Left colon (tissue), 2 donors: Measurements from ENCODE around the gene C1GALT1. TPM values are rescaled to one million over a fixed set of nuclear protein-coding genes. Genes with fewer than 3 reads are reported as not detected.
"Not testable (repeated sequence)": the region's sequence is repeated elsewhere in the genome, so short reads cannot be mapped to it uniquely, and the experiment has no call there.

Experiments used
- ATAC-seq: fragments of 200-7000 bp; cut with Tn5 transposase; one replicate; pipeline ENCODE4 v1.9.1; 2020; ENCODE audit warnings: mild to moderate bottlenecking, moderate library complexity
- DNase-seq, 2 donors: peaks; one replicate each; pipeline ENCODE4 v3.0.0-alpha.2; 2020
- intact Hi-C, 2 donors: fragments of 100-400 bp; cut with DNase I in 1 of 2; cut with micrococcal nuclease in 1 of 2; formaldehyde crosslinking; loops; one replicate each; pipeline versions ENCODE4 v1.11.2 to v1.14.0; 2022; cut with DNase I, micrococcal nuclease
- total RNA-seq, 2 donors: library from RNA; stranded (reverse); fragmentation: NEBNext Ultra II Directional; extraction: Animal tissue kit (Norgen Biotek cat#: 25700); gene quantifications; one replicate each; pipeline ENCODE4 v1.2.1, GENCODE V29; 2021
- donor health status: DM: no; HTN: no; CAD: no.
- donor health status: DM: yes; HTN: yes; CAD: no.

C1GALT1 gene
- total RNA-seq, 2 donors from 2014 or later, result 30.6 to 35.8 TPM

DNA sequence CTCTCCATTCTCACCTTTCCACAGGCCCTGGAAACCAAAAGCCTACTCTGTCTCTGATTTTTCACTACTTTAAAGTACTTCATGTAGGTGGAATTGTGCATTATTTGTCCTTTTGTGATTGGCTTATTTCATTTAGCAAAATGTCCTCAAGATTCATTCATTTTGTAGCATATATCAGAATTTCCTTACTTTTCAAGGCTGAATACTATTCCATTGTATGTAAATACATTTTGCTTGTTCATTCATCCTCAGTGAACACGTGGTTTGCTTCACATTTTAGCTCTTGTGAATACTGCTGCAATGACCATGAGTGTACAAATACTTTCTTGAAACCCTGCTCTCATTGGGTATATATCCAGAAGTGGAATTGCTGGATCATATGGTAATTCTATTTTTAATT, 8.8 kb downstream of the C1GALT1 start:
- DNase-seq (no peak), ATAC-seq (no peak)
- intact Hi-C loops, result no loop called here

DNA sequence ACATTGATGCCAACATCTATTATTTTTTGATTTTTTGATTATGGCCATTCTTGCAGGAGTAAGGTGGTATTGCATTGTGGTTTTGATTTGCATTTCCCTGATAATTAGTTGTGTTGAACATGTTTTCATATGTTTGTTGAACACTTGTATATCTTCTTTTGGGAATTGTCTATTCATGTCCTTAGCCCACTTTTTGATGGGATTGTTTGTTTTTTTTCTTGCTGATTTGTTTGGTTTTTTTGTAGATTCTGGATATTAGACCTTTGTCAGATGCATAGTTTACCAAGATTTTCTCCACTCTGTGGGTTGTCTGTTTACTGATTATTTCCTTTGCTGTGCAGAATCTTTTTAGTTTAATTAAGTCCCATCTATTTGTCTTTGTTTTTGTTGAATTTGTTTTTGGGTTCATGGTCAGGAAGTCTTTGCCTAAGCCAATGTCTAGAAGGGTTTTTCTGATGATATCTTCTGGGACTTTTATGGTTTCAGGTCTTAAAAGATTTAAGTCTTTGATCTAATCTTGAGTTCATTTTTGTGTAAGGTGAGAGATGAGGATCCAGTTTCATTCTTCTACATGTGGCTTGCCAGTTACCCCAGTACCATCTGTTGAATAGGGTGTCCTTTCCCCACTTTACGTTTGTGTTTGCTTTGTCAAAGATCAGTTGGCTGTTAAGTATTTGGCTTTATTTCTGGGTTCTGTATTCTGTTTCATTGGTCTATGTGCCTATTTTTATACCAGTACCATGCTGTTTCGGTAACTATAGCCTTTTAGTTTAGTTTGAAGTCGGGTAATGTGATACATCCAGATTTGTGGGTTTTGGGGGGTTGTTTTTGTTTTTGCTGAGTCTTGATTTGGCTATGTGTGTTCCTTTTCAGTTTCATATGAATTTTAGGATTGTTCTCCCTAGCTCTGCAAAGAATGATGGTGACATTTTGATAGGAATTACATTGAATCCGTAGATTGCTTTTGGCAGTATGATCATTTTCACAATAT, 10.7 kb downstream of the C1GALT1 start:
- ATAC-seq, intact Hi-C loops, DNase-seq: not testable (repeated sequence)

DNA sequence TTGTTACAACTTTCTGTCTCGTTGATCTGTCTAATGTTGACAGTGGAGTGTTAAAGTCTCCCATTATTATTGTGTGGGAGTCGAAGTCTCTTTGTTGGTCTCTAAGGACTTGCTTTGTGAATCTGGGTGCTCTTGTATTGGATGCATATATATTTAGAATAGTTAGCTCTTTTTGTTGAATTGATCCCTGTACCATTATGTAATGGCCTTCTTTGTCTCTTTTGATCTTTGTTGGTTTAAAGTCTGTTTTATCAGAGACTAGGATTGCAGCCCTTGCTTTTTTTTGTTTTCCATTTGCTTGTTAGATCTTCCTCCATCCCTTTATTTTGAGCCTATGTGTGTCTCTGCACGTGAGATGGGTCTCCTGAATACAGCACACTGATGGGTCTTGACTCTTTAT, 17.2 kb downstream of the C1GALT1 start:
- intact Hi-C loops, DNase-seq, ATAC-seq: not testable (repeated sequence)

DNA sequence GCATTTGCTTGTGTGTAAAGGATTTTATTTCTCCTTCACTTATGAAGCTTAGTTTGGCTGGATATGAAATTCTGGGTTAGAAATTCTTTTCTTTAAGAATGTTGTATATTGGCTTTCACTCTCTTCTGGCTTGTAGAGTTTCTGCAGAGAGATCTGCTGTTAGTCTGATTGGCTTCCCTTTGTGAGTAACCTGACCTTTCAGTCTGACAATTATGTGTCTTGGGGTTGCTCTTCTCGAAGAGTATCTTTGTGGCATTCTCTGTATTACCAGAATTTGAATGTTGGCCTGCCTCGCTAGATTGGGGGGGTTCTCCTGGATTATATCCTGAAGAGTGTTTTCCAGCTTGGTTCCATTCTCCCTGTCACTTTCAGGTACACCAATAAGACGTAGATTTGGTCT, 17.9 kb downstream of the C1GALT1 start:
- DNase-seq, ATAC-seq, intact Hi-C loops: not testable (repeated sequence)

DNA sequence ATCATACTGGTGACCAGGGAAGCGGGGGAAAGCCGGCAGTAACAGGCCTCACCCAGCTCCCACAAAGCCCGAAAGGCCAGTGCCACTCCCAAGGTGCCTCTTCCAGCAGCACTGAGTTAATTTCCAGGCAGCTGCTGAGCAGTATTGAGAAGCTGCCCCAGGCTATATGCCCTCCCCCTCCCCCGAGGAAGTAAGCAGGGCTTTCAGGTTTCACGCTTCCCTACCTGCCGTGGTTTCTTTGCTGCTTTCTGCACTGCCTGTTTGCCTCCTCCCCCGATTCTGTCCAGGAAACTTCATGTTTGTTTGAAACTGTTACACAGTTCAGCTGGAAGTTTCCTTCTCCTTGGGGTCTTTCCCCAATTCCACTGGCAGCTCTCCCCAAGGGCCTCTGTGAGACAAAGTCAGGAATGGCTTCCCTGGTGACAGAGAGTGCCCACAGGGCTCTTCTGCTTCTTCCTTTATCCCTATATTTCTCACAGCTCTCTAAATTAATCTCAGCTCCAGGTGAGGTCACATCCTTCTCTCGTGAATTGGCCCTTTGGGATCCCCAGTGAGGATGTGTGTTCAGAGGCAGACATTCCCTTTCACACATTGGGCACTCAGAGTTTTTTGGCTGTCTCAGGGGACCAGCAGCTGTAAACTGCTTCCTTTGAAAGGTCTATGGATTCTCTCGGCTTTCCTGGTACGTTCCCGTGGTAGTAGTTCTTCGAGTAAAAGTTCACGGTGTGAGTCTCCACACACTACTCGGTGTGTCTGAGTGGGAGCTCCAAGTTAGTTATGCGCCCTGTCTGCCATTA, 19.4 kb downstream of the C1GALT1 start:
- intact Hi-C loops, result no loop called here
- peak; percentile 74 for ATAC-seq
- peak; percentile 47 to 53 for DNase-seq

DNA sequence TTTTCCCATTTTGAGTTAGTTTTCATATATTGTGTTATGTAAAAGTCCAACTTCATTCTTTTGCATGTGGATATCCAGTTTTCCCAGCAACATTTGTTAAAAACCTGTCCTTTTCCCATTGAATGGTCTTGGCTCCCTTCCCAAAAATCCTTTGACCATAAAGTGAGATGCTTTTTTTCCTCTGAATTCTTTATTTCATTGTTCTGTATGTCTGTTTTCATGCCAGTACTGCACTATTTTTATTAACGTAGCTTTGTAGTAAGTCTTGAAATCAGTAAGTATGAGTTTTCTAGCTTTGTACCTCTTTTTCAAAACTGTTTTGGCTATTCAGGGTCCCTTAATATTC, 20.0 kb downstream of the C1GALT1 start:
- intact Hi-C loops, result no loop called here
- no peak for ATAC-seq
- DNase-seq, result no peak

DNA sequence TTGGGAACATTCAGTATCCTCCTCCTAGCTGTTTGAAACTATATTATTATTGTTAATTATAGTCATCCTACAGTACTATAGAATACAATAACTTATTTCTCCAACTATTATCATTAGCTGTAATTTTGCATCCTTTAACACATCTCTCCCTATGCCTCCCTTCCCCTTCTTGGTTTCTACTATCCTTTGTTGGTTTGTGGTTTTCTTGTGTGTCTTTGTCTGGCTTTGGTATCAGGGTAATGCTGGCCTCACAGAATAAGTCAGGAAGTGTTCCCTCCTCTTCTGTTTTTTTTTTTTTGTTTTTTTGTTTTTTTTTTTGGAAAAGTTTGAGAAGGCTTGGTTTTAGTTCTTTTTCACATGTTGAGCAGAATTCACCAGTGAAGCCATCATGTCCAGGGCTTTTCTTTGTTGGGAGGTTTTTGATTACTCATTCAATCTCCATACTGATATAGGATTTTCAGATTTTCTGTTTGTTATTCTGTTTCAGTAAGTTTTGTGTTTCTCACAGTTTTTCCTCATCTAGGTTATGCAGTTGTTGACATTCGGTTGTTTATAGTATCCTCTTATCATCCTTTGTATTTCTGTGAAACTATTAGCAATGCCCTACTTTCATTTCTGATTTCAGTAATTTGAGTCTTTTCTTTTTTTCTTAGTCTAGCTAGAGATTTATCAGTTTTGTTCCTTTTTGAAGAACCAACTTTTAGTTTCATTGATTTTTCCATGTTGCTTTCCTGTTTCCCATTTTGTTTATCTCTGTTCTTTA, 21.6 kb downstream of the C1GALT1 start:
- intact Hi-C loops, result no loop called here
- DNase-seq, result no peak
- ATAC-seq, result no peak

DNA sequence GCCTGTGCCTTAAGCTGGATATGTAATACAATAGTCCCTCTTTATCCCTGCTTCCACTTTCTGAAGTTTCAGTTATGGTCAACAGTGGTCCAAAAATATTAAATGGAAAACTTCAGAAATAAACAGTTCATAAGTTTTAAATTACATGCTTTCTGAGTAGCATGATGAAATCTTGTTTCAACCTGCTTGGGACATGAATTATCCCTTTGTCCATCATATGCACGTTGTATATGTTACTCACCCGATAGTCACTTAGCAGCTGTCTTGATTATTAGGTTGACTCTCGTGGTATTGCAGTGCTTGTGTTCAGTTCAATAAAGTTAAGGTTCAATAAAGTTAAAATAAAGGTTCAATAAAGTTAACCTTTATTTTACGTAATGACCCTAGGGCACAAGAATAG, 25.5 kb downstream of the C1GALT1 start:
- DNase-seq, result no peak
- no peak for ATAC-seq
- intact Hi-C loops, result no loop called here

DNA sequence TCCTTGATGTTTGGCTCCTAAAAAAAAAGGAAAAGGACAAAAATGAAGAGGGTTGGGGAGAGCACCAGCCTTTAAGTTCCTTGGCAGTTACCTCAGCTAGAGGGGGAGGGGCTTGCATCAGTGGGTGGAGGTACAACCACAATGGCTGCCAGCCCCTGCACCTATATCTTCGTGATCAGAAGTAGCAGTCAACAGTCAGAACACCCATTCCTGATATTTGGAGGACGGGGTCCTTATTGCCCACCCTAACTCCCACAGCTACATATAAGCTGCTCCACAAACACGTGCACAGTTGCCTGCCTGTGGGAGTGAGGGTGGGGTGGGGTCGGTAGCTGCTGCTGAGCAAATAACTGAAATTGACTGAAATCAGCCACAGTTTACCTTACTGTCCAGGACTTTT, 26.2 kb downstream of the C1GALT1 start:
- DNase-seq, result no peak
- intact Hi-C loops, result no loop called here
- no peak for ATAC-seq

DNA sequence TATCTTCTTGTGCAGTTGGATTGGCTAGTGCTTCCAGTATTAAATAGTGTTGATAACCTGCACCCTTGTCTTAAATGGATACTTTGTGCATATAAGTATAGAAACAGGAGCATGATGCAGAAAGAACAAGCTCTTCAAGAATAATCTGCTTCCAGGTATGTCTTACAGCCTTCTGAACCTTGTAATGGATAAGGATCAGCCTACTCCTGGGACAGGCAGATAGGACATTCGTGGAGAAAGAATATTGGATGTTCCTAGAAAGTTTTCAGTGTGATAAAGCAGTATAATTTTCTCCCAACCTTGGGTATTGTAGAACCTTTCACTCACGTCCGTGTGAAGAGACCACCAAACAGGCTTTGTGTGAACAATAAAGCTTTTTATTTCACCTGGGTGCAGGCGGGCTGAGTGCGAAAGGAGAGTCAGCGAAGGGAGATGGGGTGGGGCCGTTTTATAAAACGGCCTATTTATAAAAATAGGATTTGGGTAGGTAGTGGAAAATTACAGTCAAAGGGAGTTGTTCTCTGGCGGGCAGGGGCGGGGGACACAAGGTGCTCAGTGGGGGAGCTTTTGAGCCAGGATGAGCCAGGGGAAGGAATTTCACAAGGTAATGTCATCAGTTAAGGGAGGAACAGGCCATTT, 27.2 kb downstream of the C1GALT1 start:
- DNase-seq (no peak), ATAC-seq (no peak)
- intact Hi-C loops, result no loop called here

DNA sequence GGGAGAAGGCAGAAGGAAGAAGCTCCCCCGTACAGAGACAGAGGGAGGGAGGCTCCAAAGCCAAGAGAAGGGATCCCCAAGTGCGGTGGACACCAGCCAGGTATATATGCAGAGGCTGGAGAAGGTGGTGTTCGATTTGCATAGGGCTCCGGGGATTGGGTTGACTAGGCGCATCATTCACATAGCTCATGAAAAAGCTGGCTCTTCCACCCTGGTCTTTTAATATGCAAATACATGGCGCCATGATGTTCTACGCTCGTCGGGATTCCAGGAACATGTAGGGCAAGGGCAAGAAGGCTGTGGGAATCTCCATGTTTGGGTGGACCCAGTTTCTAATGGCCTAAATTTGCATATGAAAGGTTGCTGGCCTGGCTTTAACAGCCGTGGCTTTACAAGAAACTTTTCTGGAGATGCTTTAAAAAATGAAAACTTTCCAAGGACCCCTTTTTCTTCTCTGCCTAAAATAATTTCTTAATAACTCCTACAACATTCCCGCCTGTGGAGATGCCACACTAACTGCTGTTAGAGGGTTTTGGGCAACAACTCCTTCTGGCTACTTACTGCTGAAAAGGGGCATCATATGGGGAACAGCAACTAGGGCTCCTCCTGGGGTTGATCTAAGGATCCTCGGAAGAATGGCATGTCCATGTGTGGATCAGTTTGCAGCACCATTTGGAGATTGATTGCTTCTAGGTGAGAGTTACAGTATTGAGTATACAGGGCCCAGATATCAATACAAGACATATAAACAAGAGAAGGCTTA, 28.3 kb downstream of the C1GALT1 start:
- ATAC-seq (no peak), DNase-seq (no peak)
- intact Hi-C loops, result no loop called here

DNA sequence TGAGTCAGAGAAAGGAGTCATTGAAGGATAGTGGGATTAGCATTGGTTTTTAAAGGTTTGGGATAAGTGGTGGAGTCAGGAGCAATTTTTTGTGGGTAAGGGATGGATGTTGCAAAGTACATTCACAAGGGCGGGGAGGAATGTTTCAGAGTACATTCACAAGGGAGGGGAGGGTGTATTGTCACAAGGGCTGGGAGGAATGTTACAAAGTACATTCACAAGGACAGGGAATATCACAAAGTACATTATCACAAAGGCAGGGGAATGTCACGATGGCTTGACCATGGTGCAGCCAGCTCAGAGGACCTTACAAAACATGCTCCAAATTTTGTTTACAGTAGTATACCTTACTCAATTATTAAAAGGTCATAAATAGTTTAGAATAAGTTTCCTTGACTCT, 30.3 kb downstream of the C1GALT1 start:
- ATAC-seq (no peak), DNase-seq (no peak)

DNA sequence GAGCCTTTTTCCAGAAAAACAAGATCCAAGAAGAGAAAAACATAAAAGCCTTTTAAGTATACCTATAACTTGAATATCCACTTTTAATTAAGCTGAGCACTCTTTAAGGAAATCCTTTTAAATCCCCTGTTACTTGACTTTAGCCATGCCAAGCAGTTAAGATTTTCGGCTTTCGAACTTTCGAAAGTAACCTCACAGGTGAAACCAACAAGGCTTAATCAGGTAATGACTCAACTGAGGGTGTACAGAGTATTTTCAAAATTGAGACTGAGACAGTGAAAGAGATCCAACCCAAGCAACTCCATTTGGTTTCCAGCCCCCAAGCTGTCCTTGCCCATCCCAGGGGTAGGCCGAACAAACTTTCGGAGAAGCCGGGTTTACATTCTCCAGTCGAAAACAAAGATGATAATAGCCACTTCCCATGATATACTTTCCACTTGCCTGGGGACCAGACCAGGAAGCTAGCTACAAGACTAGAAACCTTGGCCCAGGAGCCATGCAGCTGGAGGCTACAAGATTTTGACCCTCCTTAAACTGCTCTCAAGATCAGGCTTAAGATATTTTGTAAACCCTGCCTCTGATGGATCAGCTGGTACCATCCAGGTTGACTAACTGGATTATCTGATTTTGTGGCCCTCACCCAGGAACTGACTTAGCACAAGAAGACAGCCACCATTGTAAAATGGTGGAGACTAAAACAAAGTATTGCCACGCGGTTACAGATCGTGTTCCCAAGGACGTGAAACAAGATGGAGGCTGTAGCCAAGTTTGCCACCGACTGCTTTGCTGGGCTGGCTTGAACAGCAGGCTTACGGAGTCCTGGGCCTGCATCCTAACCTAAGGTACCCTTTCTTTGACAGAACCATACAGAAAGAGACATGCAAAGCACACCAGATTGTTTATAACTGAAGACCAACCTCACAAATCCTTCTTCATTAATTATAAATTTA, 32.3 kb downstream of the C1GALT1 start:
- intact Hi-C loops, result no loop called here
- no peak for DNase-seq
- no peak for ATAC-seq

More for the DNA sequence above, 30.3 kb downstream of the C1GALT1 start:
- intact Hi-C loops, result no loop called here

DNA sequence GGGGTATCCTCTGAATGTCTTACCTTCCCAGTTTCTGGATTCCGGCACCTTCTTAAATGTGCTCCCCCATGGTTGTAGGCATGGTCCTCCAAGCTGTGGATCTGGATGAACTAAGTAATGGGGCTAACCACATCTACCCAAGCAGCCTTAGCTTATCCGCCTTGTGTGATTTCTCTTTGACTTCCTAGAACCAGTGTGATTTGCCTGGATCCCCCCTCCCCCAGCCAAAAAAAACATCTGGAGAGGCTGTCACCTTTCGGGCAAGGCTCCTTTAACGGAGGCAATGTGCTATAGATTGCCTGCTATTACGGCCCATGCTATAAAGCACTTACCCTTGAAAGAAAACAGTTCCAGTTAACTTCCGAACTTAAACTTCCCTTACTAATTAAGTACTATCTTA, 33.9 kb downstream of the C1GALT1 start:
- no peak for DNase-seq
- intact Hi-C loops, result no loop called here
- ATAC-seq, result no peak

DNA sequence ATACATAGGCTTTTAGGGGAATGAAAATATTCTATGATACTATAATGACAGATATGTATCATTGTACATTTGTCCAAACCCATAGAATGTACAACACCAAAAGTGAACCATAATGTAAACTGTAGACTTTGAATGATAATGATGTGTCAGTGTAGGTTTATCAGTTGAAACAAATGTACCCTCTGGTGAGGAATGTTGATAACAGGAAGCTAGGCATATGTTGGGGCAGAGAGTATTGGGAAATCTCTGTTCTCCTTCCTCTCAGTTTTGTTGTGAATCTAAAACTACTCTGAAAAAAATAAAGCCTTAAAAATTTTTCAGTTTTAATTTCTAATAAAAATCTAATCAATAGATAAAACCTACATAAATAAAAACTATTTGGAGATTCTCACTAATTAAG, 36.9 kb downstream of the C1GALT1 start:
- ATAC-seq (no peak), DNase-seq (no peak)
- intact Hi-C loops, result no loop called here

DNA sequence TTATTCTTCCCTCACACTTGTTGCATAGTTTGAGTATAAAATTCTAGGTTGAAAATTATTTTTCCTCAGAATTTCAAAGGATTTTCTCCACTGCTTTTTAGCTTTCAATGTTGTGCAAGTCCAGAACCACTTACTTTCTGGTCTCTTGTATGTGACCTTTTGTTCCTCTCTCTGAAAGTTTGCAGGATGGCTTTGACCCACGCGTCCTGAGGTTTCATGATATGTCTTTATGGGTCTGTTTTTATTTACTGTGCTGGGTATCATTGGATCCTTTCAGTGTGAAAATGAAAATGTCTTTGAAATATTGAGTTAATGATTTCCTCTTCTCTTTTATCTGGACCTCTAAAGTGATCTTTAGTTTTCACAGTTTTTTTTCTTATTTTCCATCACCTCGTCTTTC, 38.5 kb downstream of the C1GALT1 start:
- no peak for DNase-seq
- intact Hi-C loops, result no loop called here
- no peak for ATAC-seq

DNA sequence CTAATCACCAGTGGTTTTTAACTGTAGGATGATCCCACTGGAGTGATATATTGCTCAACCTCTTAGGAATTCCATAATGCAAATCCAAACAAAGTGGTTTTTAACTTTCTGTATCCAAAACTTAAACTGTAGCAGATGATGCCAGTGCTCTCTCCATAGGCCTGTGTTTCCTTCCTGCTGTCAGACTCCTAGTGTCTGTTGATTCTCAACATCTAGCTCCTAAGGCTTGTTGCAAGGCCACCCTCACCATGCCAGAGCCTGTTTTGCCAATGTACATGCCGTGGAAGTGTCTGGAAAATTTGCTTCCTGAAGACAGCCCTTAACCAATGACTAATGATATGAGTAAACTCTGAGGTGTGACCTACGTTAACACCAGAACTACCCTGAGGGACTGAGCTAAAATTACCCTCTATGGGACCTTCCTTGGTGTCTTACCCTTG, 39.3 kb downstream of the C1GALT1 start:
- intact Hi-C loops, result no loop called here
- DNase-seq (no peak), ATAC-seq (no peak)
